Amygdala (tissue), 56 donors: ENCODE results near the gene CENPB.

Source experiments
- DNase-seq, 56 donors: peaks; one replicate each; lab custom pipeline; 2025; lab: John Stamatoyannopoulos, UW

CENPB gene

DNA sequence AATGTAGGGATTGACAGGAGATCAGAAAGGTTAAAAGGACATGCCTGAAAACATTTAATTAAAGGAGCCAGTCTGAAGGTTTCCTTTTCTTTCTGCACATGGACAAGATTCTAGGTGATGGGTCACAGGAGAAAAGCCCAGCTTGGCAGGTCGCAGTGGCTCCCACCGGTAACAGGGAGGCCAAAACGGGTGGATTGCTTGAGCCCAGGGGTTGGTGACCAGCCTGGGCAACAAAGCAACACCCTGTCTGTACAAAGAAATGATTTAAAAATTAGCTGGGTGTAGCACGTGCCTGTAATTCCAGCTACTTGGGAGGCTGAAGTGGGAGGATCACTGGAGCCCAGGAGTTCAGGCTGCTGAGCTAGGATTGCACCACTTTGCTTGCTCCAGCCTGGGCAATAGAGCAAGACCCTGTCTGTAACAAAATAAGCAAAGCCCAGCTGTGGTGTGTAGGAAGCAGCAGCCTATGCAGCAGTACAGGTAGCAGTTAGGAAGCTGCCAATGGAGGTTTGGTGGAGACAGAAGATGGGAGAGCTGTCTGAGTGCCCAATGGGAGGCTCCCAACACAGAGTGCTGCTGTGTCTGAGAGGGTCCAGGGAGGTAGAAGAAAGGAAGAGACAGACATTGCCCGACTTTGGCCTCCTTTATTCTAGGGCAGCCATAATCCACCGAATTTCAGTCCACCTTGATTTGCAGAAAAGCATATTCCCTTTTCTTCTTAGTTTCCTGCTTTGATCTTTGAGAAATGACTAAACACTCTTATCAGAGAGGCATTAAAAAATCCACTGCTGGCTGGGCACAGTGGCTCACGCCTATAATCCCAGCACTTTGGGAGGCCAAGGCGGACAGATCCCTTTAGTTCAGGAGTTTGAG lies 26.7 kb upstream of the CENPB start:
- no peak for DNase-seq

DNA sequence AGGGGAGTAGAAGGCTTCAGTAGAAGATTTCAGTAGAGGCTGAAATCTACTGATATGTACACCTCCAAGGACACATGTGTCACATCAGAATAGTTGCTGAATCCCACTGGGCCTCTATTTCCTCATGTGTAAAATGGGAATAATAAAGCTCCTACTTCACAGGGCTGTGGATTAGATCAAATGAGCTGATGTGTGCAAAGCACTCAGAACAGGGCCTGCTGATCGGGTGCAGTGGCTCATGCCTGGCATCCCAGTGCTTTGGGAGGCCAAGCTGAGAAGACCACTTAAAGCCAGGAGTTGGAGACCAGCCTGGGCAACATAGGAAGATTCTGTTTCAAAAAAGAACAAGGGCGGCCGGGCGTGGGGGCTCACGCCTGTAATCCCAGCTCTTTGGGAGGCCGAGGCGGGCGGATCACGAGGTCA lies 25.7 kb upstream of the CENPB start:
- DNase-seq = no peak

DNA sequence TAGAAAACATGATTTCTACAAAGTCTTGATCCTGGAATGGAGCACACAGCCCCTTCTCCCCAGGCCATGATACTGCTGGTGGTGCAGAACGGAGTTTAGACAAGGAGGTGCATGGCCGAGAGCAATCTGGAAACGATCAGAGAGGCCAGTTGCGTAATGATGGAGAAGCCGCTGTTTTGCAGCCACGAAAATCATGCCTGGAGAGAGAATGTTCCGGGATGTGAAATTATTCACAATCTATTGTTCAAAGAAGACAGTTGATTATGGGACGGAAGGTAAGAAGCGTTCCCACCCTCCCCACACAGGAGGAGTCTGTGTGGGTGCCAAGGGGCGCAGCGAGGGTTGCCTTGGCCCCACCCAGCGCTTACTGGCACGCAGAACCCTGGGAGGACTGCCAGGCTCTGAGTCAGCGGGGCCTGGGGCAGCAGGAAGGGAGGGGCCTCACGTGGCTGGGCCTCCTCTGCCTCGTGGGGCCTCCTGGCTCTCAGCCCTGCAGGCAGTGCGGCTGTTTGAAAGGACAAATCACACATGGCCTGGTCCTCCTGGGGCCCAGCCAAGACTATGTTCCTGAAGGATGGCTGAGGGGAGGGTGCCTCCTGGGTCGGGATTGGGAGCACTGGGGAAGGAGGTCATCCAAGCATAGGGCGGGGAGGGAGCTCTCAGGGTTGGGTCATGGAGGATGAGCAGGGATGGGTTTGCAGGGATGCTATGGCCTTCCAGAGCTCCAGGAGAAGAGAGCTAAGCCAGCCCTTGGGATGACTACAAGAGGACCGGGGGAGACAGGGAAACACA lies 25.1 kb upstream of the CENPB start:
- peak; percentile 80 to 99 (median 94) for DNase-seq

DNA sequence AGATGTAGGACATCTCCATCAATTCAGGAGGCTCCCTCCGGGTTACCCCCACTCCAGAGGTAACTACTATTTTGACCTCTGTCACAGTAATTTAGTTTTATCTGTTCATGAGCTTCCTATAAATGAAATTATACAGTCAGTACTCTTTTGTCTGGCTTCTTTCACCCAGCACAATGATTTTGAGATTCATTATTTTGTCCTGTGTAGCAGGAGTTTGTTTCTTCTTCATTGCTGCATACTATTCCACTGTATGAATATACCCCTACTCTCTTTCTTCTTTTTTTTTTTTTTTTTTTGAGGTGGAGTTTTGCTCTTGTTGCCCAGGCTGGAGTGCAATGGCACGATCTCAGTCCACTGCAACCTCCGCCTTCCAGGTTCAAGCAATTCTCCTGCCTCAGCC lies 22.0 kb upstream of the CENPB start:
- DNase-seq = no peak

GRCh38 chr20:3804781-3805180 lies 18.2 kb upstream of the CENPB start:
- DNase-seq = no peak

DNA sequence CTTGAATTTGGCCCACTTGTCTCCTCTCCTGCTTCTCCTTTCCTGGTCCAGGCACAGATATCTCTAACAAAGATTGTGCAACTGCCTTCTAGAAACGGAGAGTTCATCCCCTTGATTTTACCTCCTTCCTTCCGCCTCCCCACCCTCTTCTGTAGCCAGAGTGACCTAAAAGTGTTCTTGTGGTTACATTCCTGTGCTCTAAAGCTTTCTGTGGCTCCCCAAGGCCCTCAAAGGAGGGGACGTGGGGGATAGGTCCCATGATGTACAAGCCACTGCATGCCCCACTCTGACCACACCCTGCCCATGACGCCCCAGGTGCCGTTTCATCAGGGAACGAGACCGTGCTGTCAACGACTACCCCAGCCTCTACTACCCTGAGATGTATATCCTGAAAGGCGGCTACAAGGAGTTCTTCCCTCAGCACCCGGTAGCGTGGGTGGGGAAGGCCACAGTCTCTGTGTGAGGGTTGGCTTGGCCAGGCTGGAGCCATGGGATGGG lies 17.8 kb upstream of the CENPB start:
- DNase-seq = no peak

- DNase-seq = no peak
Measured at GRCh38 chr20:3803854-3804253, 17.3 kb upstream of the CENPB start.

DNA sequence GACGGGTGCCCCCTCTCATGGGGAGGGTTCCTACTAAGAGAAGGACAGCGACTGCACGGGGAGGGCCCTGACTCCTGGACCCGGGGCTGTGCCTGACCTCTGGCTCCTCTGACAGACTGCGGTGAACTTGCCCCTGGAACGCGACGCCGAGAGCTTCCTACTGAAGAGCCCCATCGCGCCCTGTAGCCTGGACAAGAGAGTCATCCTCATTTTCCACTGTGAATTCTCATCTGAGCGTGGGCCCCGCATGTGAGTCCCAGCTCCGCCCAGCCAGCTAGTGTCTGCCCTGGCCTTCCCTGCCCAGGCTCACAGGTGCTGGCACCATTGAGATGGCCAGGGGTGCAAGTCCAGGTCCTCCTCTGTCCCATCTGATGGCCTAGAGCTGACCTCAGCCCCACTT lies 16.7 kb upstream of the CENPB start:
- DNase-seq = no peak

- no peak for DNase-seq
Measured at GRCh38 chr20:3802524-3803239, 16.1 kb upstream of the CENPB start.

DNA sequence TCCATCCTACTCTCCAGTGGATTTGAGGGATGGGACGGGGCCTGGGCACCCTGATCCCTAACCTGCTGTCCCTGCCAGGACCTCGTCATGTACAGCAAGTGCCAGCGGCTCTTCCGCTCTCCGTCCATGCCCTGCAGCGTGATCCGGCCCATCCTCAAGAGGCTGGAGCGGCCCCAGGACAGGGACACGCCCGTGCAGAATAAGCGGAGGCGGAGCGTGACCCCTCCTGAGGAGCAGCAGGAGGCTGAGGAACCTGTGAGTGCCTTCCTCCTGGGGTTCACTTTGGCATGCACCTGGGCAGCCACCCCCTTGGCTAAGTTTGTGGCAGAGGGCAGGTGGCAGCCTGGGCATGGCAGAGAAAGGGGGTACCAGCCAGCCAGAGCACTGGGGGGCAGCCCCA lies 15.3 kb upstream of the CENPB start:
- DNase-seq = no peak

GRCh38 chr20:3801299-3801698 lies 14.8 kb upstream of the CENPB start:
- DNase-seq = no peak

- no peak for DNase-seq
Measured at GRCh38 chr20:3800878-3801260, 14.3 kb upstream of the CENPB start.

- DNase-seq = no peak
Measured at GRCh38 chr20:3800256-3800877, 13.8 kb upstream of the CENPB start.

- peak in 2 of 56 donors; percentile 12 to 29 for DNase-seq
Measured at GRCh38 chr20:3798908-3799248, 12.3 kb upstream of the CENPB start.

DNA sequence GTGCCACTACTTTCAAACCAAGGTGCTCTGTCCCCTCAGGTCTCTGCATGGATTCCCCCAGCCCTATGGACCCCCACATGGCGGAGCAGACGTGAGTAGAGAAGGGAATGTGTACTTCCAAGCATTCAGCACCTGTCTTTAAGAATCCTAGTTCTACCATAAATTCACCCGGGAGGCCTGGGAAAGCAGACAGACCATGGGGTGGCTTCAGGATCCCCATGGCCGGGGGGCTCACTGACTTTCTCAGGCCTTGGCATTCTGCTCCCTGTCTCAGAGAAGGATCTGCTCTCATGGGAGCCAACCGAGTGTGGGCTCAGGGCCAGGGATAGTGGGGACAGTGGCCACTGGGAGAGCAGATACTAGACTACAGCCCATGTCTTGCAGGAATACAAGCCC lies 11.8 kb upstream of the CENPB start:
- peak in 11 of 56 donors; percentile 17 to 55 (median 29) for DNase-seq

- DNase-seq = no peak
Measured at GRCh38 chr20:3797592-3798372, 11.2 kb upstream of the CENPB start.

- DNase-seq = no peak
Measured at GRCh38 chr20:3797226-3797545, 10.6 kb upstream of the CENPB start.

DNA sequence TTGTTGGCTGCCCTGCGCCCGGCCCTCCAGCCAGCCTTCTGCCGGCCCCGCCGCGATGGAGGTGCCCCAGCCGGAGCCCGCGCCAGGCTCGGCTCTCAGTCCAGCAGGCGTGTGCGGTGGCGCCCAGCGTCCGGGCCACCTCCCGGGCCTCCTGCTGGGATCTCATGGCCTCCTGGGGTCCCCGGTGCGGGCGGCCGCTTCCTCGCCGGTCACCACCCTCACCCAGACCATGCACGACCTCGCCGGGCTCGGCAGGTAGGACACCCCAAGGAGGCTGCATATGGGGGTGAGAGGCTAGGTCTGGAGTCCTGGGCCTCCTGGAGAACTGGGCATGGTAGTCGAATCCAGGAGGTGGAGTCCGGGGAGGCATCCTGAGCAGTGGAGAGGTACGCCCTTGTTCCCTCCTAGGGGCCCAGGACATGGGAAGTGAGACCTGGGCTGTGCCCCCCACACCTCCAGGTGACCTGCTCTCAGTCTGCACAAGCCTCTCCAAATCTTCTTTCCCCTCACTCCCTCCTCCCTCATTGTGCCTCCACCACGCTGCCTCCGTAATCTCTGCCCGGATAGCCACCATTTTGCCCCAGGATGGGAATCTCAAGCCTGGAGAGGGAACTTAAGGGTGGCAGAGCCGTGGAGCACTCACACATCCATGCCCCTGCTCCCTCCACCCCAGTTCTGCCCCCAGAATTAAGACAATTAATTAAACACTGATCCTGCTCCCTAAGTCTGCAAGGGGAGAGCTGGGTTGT lies 10.1 kb upstream of the CENPB start:
- DNase-seq = peak in 1 of 56 donors; percentile 49
